HEK293 (cell line): Measurements from ENCODE around the gene KLHL40.

Experiments used
- CTCF ChIA-PET: fragments of 350-600 bp; formaldehyde crosslinking; extraction: SDS; loops from one replicate; lab custom pipeline; 2021; ENCODE audit warnings: antibody characterized with exemption; lab: Yijun Ruan, JAX
- POLR2A ChIA-PET: fragments of 300-600 bp; formaldehyde crosslinking; extraction: SDS; loops from one replicate; lab custom pipeline; 2020; ENCODE audit warnings: antibody characterized with exemption, inconsistent platforms; lab: Yijun Ruan, JAX
- H3K27ac ChIP-seq: fragments of 200-500 bp; sonication (Bioruptor generic); 2 replicates; pipeline ENCODE4 v1.5.1; 2014; ENCODE audit warnings: low read depth, low read length, control low read depth, inconsistent platforms; ENCODE audit errors: extremely low read depth
- H3K36me3 ChIP-seq, 2 experiments: fragments of 200-500 bp in 1 of 2; sonication (Bioruptor generic) in 1 of 2; 1 replicate in 1 of 2; 2 replicates in 1 of 2; pipeline ENCODE4 v1.5.1; 2014 to 2017; ENCODE audit warnings: inconsistent platforms in 2 of 2, low read length in 2 of 2; ENCODE audit not compliant: control insufficient read depth in 2 of 2, insufficient read depth in 1 of 2
- H3K4me1 ChIP-seq: fragments of 200-500 bp; sonication (Bioruptor generic); 2 replicates; pipeline ENCODE4 v1.5.1; 2014; ENCODE audit warnings: mild to moderate bottlenecking, low read length, inconsistent platforms; ENCODE audit not compliant: control insufficient read depth, insufficient read depth
- H3K4me3 ChIP-seq: 2 replicates; pipeline ENCODE4 v1.5.1; 2011; ENCODE audit warnings: low read depth, mild to moderate bottlenecking, control low read depth, low read length, moderate library complexity
- H3K9me3 ChIP-seq: fragments of 200-500 bp; sonication (Bioruptor generic); 2 replicates; pipeline ENCODE4 v1.5.1; 2014; ENCODE audit warnings: low read depth, low read length, inconsistent platforms; ENCODE audit not compliant: control insufficient read depth, insufficient read depth
- EGR2 ChIP-seq: fragments of 450-650 bp; formaldehyde crosslinking; IDR thresholded peaks from 2 replicates; pipeline ENCODE4 v1.5.1; 2016; ENCODE audit warnings: low read depth, missing biosample characterization, missing genetic modification characterization
- MEIS1 ChIP-seq: sonication (generic); formaldehyde crosslinking; IDR thresholded peaks from 2 replicates; pipeline ENCODE4 v1.8.1; 2022; ENCODE audit warnings: missing genetic modification reagents, mild to moderate bottlenecking, borderline replicate concordance
- PBX3 ChIP-seq: sonication (generic); formaldehyde crosslinking; IDR thresholded peaks from 2 replicates; pipeline ENCODE4 v1.8.1; 2022; ENCODE audit warnings: mild to moderate bottlenecking, moderate library complexity, missing genetic modification reagents
- RBAK ChIP-seq: fragments of 450-650 bp; formaldehyde crosslinking; IDR thresholded peaks from 2 replicates; pipeline ENCODE4 v1.5.1; 2016; ENCODE audit warnings: missing biosample characterization, missing genetic modification characterization
- SALL2 ChIP-seq: fragments of 450-650 bp; formaldehyde crosslinking; IDR thresholded peaks from 2 replicates; pipeline ENCODE4 v1.5.0; 2017; ENCODE audit warnings: missing biosample characterization, mild to moderate bottlenecking, missing genetic modification characterization, borderline replicate concordance
- ZBTB44 ChIP-seq: fragments of 450-650 bp; IDR thresholded peaks from 2 replicates; pipeline ENCODE4 v1.5.1; 2018; ENCODE audit warnings: missing biosample characterization, mild to moderate bottlenecking, missing genetic modification characterization
- ZFHX2 ChIP-seq: fragments of 450-650 bp; formaldehyde crosslinking; conservative IDR thresholded peaks from 2 replicates; pipeline ENCODE4 v1.5.1; 2016; ENCODE audit warnings: missing biosample characterization, missing genetic modification characterization
- ZNF155 ChIP-seq: fragments of 450-650 bp; formaldehyde crosslinking; IDR thresholded peaks from 2 replicates; pipeline ENCODE4 v1.5.1; 2016; ENCODE audit warnings: missing biosample characterization, missing genetic modification characterization
- ZNF2 ChIP-seq: fragments of 450-650 bp; formaldehyde crosslinking; IDR thresholded peaks from 2 replicates; pipeline ENCODE4 v1.5.1; 2016; ENCODE audit warnings: missing biosample characterization, missing genetic modification characterization
- ZNF311 ChIP-seq: fragments of 450-650 bp; formaldehyde crosslinking; IDR thresholded peaks from 2 replicates; pipeline ENCODE4 v1.5.1; 2017; ENCODE audit warnings: missing biosample characterization, missing genetic modification characterization, borderline replicate concordance
- ZNF394 ChIP-seq: fragments of 450-650 bp; formaldehyde crosslinking; IDR thresholded peaks from 2 replicates; pipeline ENCODE4 v1.5.1; 2016; ENCODE audit warnings: missing biosample characterization, missing genetic modification characterization, mild to moderate bottlenecking, moderate library complexity, borderline replicate concordance
- ZNF416 ChIP-seq: fragments of 450-650 bp; formaldehyde crosslinking; IDR thresholded peaks from 2 replicates; pipeline ENCODE4 v1.5.1; 2016; ENCODE audit warnings: missing biosample characterization, missing genetic modification characterization
- ZNF501 ChIP-seq: fragments of 450-650 bp; formaldehyde crosslinking; IDR thresholded peaks from 2 replicates; pipeline ENCODE4 v1.5.1; 2016; ENCODE audit warnings: missing biosample characterization, missing genetic modification characterization
- ZNF521 ChIP-seq: fragments of 450-650 bp; formaldehyde crosslinking; IDR thresholded peaks from 2 replicates; pipeline ENCODE4 v1.5.1; 2017; ENCODE audit warnings: missing biosample characterization, mild to moderate bottlenecking, missing genetic modification characterization
- ZNF548 ChIP-seq: fragments of 450-650 bp; formaldehyde crosslinking; IDR thresholded peaks from 2 replicates; pipeline ENCODE4 v1.5.1; 2016; ENCODE audit warnings: missing biosample characterization, missing genetic modification characterization
- ZNF560 ChIP-seq: fragments of 450-650 bp; formaldehyde crosslinking; IDR thresholded peaks from 2 replicates; pipeline ENCODE4 v1.5.1; 2017; ENCODE audit warnings: missing biosample characterization, missing genetic modification characterization, borderline replicate concordance
- ZNF654 ChIP-seq: fragments of 450-650 bp; formaldehyde crosslinking; IDR thresholded peaks from 2 replicates; pipeline ENCODE4 v1.5.1; 2016; ENCODE audit warnings: low read depth, missing biosample characterization, missing genetic modification characterization
- ZNF670 ChIP-seq: fragments of 450-650 bp; formaldehyde crosslinking; IDR thresholded peaks from 2 replicates; pipeline ENCODE4 v1.5.1; 2016; ENCODE audit warnings: missing biosample characterization, missing genetic modification characterization, low read depth
- ZNF76 ChIP-seq: fragments of 450-650 bp; formaldehyde crosslinking; IDR thresholded peaks from 2 replicates; pipeline ENCODE4; 2016; ENCODE audit warnings: low read depth, missing biosample characterization, missing genetic modification characterization, borderline replicate concordance
- ZNF776 ChIP-seq: fragments of 450-650 bp; formaldehyde crosslinking; IDR thresholded peaks from 2 replicates; pipeline ENCODE4 v1.5.0; 2017; ENCODE audit warnings: missing biosample characterization, missing genetic modification characterization, borderline replicate concordance
- ZNF777 ChIP-seq: fragments of 450-650 bp; formaldehyde crosslinking; IDR thresholded peaks from 2 replicates; pipeline ENCODE4 v1.5.1; 2017; ENCODE audit warnings: missing biosample characterization, missing genetic modification characterization, borderline replicate concordance
- TF ChIP-seq, protein P1 (sequence below): fragments of 450-650 bp; formaldehyde crosslinking; IDR thresholded peaks from 2 replicates; pipeline ENCODE4 v1.5.1; 2016; ENCODE audit warnings: missing biosample characterization, missing genetic modification characterization
- TF ChIP-seq, protein P2 (sequence below): fragments of 450-650 bp; IDR thresholded peaks from 2 replicates; pipeline ENCODE4 v1.5.1; 2018; ENCODE audit warnings: missing biosample characterization, missing genetic modification characterization

The KLHL40 gene

DNA sequence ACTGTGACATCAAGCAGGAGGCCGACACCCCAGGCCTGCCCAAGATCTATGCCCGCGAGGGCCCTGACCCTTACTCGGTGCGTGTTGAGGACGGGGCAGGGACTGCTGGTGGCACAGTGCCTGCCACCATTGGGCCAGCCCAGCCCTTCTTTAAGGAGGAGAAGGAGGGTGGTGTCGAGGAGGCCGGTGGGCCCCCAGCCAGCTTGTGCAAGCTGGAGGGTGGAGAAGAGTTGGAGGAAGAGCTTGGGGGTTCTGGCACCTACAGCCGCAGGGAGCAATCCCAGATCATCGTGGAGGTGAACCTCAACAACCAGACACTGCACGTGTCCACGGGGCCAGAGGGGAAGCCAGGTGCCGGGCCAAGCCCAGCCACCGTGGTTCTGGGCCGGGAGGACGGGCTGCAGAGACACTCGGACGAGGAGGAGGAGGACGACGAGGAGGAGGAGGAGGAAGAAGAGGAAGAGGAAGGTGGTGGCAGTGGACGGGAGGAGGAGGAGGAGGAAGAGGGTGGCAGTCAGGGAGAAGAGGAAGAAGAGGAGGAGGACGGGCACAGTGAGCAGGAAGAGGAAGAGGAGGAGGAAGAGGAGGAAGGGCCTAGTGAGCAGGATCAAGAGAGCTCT lies 26.5 kb upstream of the KLHL40 start:
- TF ChIP-seq ZNF155 (no peak), ZNF76 (tag by site-specific recombination) (no peak), ZNF548 (no peak), ZNF776 (tag by site-specific recombination) (no peak), ZNF670 (tag by site-specific recombination) (no peak), EGR2 (tag by site-specific recombination) (peak; percentile 81), ZFHX2 (peak; percentile 42), ZNF501 (no peak)
- TF ChIP-seq, protein P1, sequence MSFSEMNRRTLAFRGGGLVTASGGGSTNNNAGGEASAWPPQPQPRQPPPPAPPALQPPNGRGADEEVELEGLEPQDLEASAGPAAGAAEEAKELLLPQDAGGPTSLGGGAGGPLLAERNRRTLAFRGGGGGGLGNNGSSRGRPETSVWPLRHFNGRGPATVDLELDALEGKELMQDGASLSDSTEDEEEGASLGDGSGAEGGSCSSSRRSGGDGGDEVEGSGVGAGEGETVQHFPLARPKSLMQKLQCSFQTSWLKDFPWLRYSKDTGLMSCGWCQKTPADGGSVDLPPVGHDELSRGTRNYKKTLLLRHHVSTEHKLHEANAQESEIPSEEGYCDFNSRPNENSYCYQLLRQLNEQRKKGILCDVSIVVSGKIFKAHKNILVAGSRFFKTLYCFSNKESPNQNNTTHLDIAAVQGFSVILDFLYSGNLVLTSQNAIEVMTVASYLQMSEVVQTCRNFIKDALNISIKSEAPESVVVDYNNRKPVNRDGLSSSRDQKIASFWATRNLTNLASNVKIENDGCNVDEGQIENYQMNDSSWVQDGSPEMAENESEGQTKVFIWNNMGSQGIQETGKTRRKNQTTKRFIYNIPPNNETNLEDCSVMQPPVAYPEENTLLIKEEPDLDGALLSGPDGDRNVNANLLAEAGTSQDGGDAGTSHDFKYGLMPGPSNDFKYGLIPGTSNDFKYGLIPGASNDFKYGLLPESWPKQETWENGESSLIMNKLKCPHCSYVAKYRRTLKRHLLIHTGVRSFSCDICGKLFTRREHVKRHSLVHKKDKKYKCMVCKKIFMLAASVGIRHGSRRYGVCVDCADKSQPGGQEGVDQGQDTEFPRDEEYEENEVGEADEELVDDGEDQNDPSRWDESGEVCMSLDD = no peak
- TF ChIP-seq, protein P2, sequence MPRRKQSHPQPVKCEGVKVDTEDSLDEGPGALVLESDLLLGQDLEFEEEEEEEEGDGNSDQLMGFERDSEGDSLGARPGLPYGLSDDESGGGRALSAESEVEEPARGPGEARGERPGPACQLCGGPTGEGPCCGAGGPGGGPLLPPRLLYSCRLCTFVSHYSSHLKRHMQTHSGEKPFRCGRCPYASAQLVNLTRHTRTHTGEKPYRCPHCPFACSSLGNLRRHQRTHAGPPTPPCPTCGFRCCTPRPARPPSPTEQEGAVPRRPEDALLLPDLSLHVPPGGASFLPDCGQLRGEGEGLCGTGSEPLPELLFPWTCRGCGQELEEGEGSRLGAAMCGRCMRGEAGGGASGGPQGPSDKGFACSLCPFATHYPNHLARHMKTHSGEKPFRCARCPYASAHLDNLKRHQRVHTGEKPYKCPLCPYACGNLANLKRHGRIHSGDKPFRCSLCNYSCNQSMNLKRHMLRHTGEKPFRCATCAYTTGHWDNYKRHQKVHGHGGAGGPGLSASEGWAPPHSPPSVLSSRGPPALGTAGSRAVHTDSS (tag by site-specific recombination) = peak; percentile 95

GRCh38 chr3:42659451-42660130 lies 25.7 kb upstream of the KLHL40 start:
- no peak overlapping the region for H3K4me3 ChIP-seq
- no peak overlapping the region for H3K27ac ChIP-seq
- no peaks in the 10 kb centered on the region for H3K4me1 ChIP-seq
- 0 out of 2 replicates have a peak, but pooled peaks have one; percentile 32 for TF ChIP-seq ZBTB44
- TF ChIP-seq ZNF654 = no peak
- TF ChIP-seq, all 188 proteins: peak for 1
- CTCF ChIA-PET = interaction anchor here (1.1 kb wide), 1 partner anchor 47 kb away, joined by 4 read pairs; no protein-coding TSS in a partner anchor
- POLR2A ChIA-PET = no interaction called here
- Histone ChIP-seq H3K36me3 (peaks cover 0 to 57% of the 10 kb centered on the region in 2 experiments; a peak in 1 of 3 replicates), H3K9me3 (no peaks in the 10 kb centered on the region)

More for the DNA sequence above, 26.5 kb upstream of the KLHL40 start:
- ChIA-PET CTCF (no interaction called here), POLR2A (no interaction called here)
- Histone ChIP-seq H3K4me3 (no peak overlapping the region), H3K4me1 (no peaks in the 10 kb centered on the region), H3K9me3 (no peaks in the 10 kb centered on the region), H3K36me3 (peaks cover 0 to 57% of the 10 kb centered on the region in 2 experiments; a peak in 1 of 3 replicates), H3K27ac (no peak overlapping the region)

- no peak overlapping the region for H3K4me3 ChIP-seq
- CTCF ChIA-PET = interaction anchor here (0.5 to 1.4 kb wide), 3 partner anchors 29 to 170 kb away, joined by 3 to 4 read pairs (median 3); no protein-coding TSS in a partner anchor
- POLR2A ChIA-PET = interaction anchor here (0.6 kb wide), 1 partner anchor 24 kb away, joined by 5 read pairs; no protein-coding TSS in a partner anchor
- TF ChIP-seq ZNF311 (tag by site-specific recombination) = no peak
- no peak for TF ChIP-seq ZNF521 (tag by site-specific recombination)
- no peak for TF ChIP-seq ZNF777 (tag by site-specific recombination)
- TF ChIP-seq MEIS1 (CRISPR knock-in tag) = no peak
- TF ChIP-seq SALL2 (tag by site-specific recombination) = no peak
- no peak for TF ChIP-seq ZNF560
- no peak for TF ChIP-seq RBAK (tag by site-specific recombination)
- TF ChIP-seq PBX3 = no peak
- TF ChIP-seq ZNF394 = no peak
- no peak for TF ChIP-seq ZNF2 (tag by site-specific recombination)
- no peak for TF ChIP-seq ZNF416 (tag by site-specific recombination)
Observed at GRCh38 chr3:42660131-42660715, 25.1 kb upstream of the KLHL40 start.

More at GRCh38 chr3:42660131-42660715, 25.1 kb upstream of the KLHL40 start:
- Histone ChIP-seq H3K27ac (no peak overlapping the region), H3K9me3 (no peaks in the 10 kb centered on the region), H3K4me1 (no peaks in the 10 kb centered on the region), H3K36me3 (peaks cover 0 to 57% of the 10 kb centered on the region in 2 experiments; a peak in 1 of 3 replicates)
